Lower lobe of right lung (tissue), 2 donors: ENCODE results near the gene PTPRM. TPM values are rescaled to one million over a fixed set of nuclear protein-coding genes. Genes with fewer than 3 reads are reported as not detected.

Experiments used
- ATAC-seq, 2 donors: fragments of 200-7000 bp; cut with Tn5 transposase; one replicate each; pipeline ENCODE4 v1.9.1; 2020 to 2022; ENCODE audit warnings: mild to moderate bottlenecking in 2 of 2, moderate library complexity in 2 of 2
- DNase-seq: peaks from one replicate; pipeline ENCODE4 v3.0.0-alpha.2; 2020
- H3K27ac ChIP-seq: fragments of 200-600 bp; one replicate; pipeline ENCODE4 v1.8.0; 2022
- H3K27me3 ChIP-seq: fragments of 200-600 bp; one replicate; pipeline ENCODE4 v1.8.0; 2022; ENCODE audit warnings: low read depth
- H3K36me3 ChIP-seq: fragments of 200-600 bp; one replicate; pipeline ENCODE4 v1.8.0; 2022; ENCODE audit warnings: mild to moderate bottlenecking
- H3K4me1 ChIP-seq: fragments of 200-600 bp; one replicate; pipeline ENCODE4 v1.8.0; 2022
- H3K4me3 ChIP-seq: fragments of 200-600 bp; one replicate; pipeline ENCODE4 v1.8.0; 2022; ENCODE audit warnings: mild to moderate bottlenecking
- H3K9me3 ChIP-seq: fragments of 200-600 bp; one replicate; pipeline ENCODE4 v1.8.0; 2022
- intact Hi-C: fragments of 100-400 bp; cut with DNase I; formaldehyde crosslinking; loops from one replicate; pipeline ENCODE4 v1.11.0; 2022
- total RNA-seq: library from RNA; stranded (reverse); fragmentation: NEBNext Ultra II Directional; extraction: Animal tissue kit (Norgen Biotek cat#: 25700); gene quantifications from one replicate; pipeline ENCODE4 v1.2.1, GENCODE V29; 2021
- TF ChIP-seq, protein P1 (sequence below): fragments of 200-600 bp; IDR thresholded peaks from one replicate; pipeline ENCODE4 v1.8.0; 2022; ENCODE audit warnings: antibody characterized with exemption, mild to moderate bottlenecking
- donor health status: DM: no; HTN: yes; CAD: no; lungs with severe emphysema.

Gene PTPRM
- total RNA-seq, 1 donor from 2014 or later: 85.2 TPM

DNA sequence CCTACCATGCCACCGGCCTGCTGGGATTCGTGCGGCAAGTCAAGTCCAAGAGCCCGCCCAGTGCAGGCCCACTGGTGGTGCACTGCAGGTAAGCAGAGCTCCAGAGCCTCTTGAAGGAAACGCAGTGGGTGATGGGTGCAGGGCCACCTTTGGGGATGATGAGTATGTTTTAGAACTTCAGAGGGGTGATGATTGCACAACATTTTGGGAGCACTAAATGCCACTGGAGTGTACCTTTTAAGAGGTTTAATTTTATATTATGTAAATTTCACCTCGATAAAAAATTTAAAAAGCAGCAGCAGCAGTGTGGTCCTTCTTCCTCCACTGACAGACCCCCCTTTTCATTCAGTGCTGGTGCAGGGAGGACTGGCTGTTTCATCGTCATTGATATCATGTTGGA lies 809.0 kb downstream of the PTPRM start:
- TF ChIP-seq, protein P1, sequence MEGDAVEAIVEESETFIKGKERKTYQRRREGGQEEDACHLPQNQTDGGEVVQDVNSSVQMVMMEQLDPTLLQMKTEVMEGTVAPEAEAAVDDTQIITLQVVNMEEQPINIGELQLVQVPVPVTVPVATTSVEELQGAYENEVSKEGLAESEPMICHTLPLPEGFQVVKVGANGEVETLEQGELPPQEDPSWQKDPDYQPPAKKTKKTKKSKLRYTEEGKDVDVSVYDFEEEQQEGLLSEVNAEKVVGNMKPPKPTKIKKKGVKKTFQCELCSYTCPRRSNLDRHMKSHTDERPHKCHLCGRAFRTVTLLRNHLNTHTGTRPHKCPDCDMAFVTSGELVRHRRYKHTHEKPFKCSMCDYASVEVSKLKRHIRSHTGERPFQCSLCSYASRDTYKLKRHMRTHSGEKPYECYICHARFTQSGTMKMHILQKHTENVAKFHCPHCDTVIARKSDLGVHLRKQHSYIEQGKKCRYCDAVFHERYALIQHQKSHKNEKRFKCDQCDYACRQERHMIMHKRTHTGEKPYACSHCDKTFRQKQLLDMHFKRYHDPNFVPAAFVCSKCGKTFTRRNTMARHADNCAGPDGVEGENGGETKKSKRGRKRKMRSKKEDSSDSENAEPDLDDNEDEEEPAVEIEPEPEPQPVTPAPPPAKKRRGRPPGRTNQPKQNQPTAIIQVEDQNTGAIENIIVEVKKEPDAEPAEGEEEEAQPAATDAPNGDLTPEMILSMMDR: no peak
- Histone ChIP-seq H3K4me1 (peaks cover 3% of the 10 kb centered on the region), H3K9me3 (no peaks in the 10 kb centered on the region), H3K27ac (no peak overlapping the region), H3K36me3 (peaks cover 40% of the 10 kb centered on the region), H3K4me3 (no peak overlapping the region), H3K27me3 (no peaks in the 10 kb centered on the region)
- ATAC-seq (no peak), DNase-seq (no peak)
- intact Hi-C loops: no loop called here

GRCh38 chr18:8379187-8379941 lies 812.2 kb downstream of the PTPRM start:
- Histone ChIP-seq H3K36me3 (peaks cover 46% of the 10 kb centered on the region), H3K27me3 (no peaks in the 10 kb centered on the region), H3K27ac (no peak overlapping the region), H3K4me1 (peaks cover 3% of the 10 kb centered on the region), H3K4me3 (no peak overlapping the region), H3K9me3 (no peaks in the 10 kb centered on the region)
- TF ChIP-seq, protein P1: no peak
- no peak for DNase-seq
- ATAC-seq: no peak
- intact Hi-C loops: no loop called here

DNA sequence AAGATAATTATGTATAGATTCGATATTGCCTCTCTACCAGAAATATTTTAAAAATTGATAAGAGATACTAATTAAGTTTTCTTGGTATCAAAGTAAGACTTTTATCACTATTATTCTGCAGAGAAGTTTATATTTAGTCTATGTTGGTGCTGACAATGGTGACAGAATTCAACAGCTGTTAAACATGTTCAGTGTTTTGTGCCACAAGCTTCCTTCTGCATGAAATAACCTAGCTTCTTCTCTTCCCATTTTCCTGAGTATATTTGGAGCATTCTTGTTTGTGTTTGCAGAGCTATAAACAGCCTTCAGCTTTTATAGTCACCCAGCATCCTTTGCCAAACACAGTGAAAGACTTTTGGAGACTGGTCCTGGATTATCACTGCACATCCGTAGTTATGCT lies 812.9 kb downstream of the PTPRM start:
- Histone ChIP-seq H3K36me3 (peaks cover 53% of the 10 kb centered on the region), H3K4me1 (peaks cover 3% of the 10 kb centered on the region), H3K27me3 (no peaks in the 10 kb centered on the region), H3K9me3 (no peaks in the 10 kb centered on the region), H3K4me3 (no peak overlapping the region), H3K27ac (no peak overlapping the region)
- no peak for DNase-seq
- TF ChIP-seq, protein P1: no peak
- no peak for ATAC-seq
- intact Hi-C loops: no loop called here

GRCh38 chr18:8380926-8381325 lies 813.8 kb downstream of the PTPRM start:
- H3K27ac ChIP-seq: no peak overlapping the region
- DNase-seq (no peak), ATAC-seq (no peak)
- peaks cover 57% of the 10 kb centered on the region for H3K36me3 ChIP-seq
- H3K9me3 ChIP-seq: no peaks in the 10 kb centered on the region
- H3K4me3 ChIP-seq: no peak overlapping the region
- TF ChIP-seq, protein P1: no peak
- intact Hi-C loops: no loop called here
- peaks cover 3% of the 10 kb centered on the region for H3K4me1 ChIP-seq
- no peaks in the 10 kb centered on the region for H3K27me3 ChIP-seq

DNA sequence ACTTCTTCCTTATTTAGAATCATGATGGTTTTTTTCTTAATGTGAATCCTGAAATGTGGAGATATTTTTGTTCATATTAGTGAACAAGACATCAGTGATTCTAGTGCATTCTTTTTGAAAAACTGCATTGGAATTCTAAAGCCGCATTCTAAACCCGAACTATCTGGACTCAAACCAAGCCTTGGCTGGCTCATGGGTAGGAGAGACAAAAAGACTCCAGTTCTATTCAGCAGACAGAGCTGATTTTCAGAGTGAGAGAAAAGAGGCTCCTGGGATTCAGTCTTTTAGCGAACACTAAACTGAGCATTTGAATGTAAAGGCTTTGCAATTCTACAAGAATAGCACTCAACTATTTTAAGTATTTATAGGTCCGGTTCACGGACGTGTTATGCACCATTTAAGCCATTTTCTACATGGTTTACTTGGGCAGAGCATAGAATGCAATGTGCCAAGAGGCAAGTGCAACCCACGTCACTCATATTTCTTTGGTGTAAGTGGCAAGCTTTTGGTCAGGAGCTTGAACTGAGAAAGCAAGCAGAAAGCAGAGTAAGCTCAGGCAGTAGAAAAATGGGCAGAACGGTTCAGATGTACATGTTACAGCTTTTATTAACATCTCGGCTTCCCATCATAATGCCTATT lies 814.8 kb downstream of the PTPRM start:
- DNase-seq (no peak), ATAC-seq (peak in 1 of 2 donors; percentile 62)
- no peak overlapping the region for H3K4me3 ChIP-seq
- no peaks in the 10 kb centered on the region for H3K27me3 ChIP-seq
- H3K4me1 ChIP-seq: peaks cover 3% of the 10 kb centered on the region
- TF ChIP-seq, protein P1: no peak
- no peak overlapping the region for H3K27ac ChIP-seq
- no peaks in the 10 kb centered on the region for H3K9me3 ChIP-seq
- intact Hi-C loops: no loop called here
- peaks cover 62% of the 10 kb centered on the region for H3K36me3 ChIP-seq
